ENCODE data around the gene GHR.

DNA sequence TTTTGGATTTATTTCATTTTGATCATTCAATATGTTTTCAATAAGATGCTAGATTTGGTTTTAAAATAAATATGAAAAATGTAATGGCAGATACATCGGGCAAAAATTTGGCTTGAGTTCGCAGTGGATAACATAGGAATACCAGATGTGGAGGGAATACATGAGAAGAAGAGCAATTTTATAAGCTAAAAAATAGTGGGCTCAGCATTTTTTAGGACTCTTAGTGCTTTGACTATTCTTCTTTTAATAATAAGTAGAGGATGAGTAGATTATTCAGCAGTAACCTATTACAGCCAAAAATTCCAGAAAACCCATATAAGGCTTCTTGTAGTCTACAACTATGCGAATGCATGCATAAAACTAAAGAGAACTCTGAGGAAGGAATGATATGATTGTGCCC lies 22.8 kb upstream of the GHR start:
- TF ChIP-seq, protein P1, sequence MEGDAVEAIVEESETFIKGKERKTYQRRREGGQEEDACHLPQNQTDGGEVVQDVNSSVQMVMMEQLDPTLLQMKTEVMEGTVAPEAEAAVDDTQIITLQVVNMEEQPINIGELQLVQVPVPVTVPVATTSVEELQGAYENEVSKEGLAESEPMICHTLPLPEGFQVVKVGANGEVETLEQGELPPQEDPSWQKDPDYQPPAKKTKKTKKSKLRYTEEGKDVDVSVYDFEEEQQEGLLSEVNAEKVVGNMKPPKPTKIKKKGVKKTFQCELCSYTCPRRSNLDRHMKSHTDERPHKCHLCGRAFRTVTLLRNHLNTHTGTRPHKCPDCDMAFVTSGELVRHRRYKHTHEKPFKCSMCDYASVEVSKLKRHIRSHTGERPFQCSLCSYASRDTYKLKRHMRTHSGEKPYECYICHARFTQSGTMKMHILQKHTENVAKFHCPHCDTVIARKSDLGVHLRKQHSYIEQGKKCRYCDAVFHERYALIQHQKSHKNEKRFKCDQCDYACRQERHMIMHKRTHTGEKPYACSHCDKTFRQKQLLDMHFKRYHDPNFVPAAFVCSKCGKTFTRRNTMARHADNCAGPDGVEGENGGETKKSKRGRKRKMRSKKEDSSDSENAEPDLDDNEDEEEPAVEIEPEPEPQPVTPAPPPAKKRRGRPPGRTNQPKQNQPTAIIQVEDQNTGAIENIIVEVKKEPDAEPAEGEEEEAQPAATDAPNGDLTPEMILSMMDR (conservative IDR thresholded peaks at IDR 0.05; ENCODE audit: low read length): no peak
- no peak for TF ChIP-seq EZH2phosphoT487 (IDR thresholded peaks at IDR 0.05; ENCODE audit: borderline replicate concordance)

All from Loucy (cell line).